ENCODE data around the gene CRKL. TPM values are rescaled to one million over a fixed set of nuclear protein-coding genes. Genes with fewer than 3 reads are reported as not detected.

The CRKL gene
- total RNA-seq, 1 experiment from 2014 or later, result 82.7 TPM

- TF ChIP-seq CTCF (IDR thresholded peaks at IDR 0.05; ENCODE audit: insufficient read depth in 1 of 2, low read depth in 1 of 2, low read length in 1 of 2, severe bottlenecking in 1 of 2, unreplicated experiment in 1 of 2), result no peak
- CTCF ChIA-PET, result interaction anchor here (1.2 kb wide), 1 partner anchor 9 kb away, joined by 3 read pairs; the partner anchor contains the start of gene LZTR1
- BruUV-seq (replicated peaks), result no TSS peak
- Histone ChIP-seq H3K9me3 (no peaks in the 10 kb centered on the region), H3K27me3 (replicated peaks; ENCODE audit: control insufficient read depth, insufficient read depth, low read length) (no peaks in the 10 kb centered on the region; the same call in 1 of the 2 replicates), H3K36me3 (ENCODE audit: control insufficient read depth, insufficient read depth, low read length) (no peaks in the 10 kb centered on the region), H3K4me3 (ENCODE audit: low read depth, low read length) (no peak overlapping the region), H3K4me1 (no peaks in the 10 kb centered on the region)
- intact Hi-C loops (cut with micrococcal nuclease; ENCODE audit: unreplicated experiment), result no loop called here
- no peak for DNase-seq
- H3K9me3 Mint-ChIP-seq (ENCODE audit: unreplicated experiment), result no peaks in the 10 kb centered on the region
- no peaks in the 10 kb centered on the region for H3K36me3 Mint-ChIP-seq (ENCODE audit: insufficient read depth, unreplicated experiment)
- no peaks in the 10 kb centered on the region for H3K4me1 Mint-ChIP-seq (ENCODE audit: low read depth, unreplicated experiment)
- no peak overlapping the region for H3K4me3 Mint-ChIP-seq (ENCODE audit: unreplicated experiment)
- no peaks in the 10 kb centered on the region for H3K27me3 Mint-ChIP-seq (ENCODE audit: insufficient read depth, unreplicated experiment)
- H3K27ac Mint-ChIP-seq (ENCODE audit: unreplicated experiment), result no peak overlapping the region
- POLR2A ChIA-PET, result interaction anchor here (1.3 kb wide), 1 partner anchor 9 kb away, joined by 4 read pairs; the partner anchor contains the start of gene LZTR1
These were observed 55.8 kb downstream of the CRKL start for GRCh38 chr22:20972933-20973577.

- no peak for TF ChIP-seq CTCF (IDR thresholded peaks at IDR 0.05; ENCODE audit: insufficient read depth in 1 of 2, low read depth in 1 of 2, low read length in 1 of 2, severe bottlenecking in 1 of 2, unreplicated experiment in 1 of 2)
- H3K4me3 Mint-ChIP-seq (ENCODE audit: unreplicated experiment), result no peak overlapping the region
- H3K9me3 Mint-ChIP-seq (ENCODE audit: unreplicated experiment), result peaks cover 3% of the 10 kb centered on the region
- Histone ChIP-seq H3K9me3 (0 out of 2 replicates have a peak, but pooled peaks cover 3% of the 10 kb centered on the region), H3K4me3 (ENCODE audit: low read depth, low read length) (no peak overlapping the region), H3K36me3 (ENCODE audit: control insufficient read depth, insufficient read depth, low read length) (no peaks in the 10 kb centered on the region), H3K4me1 (no peaks in the 10 kb centered on the region), H3K27me3 (replicated peaks; ENCODE audit: control insufficient read depth, insufficient read depth, low read length) (no peaks in the 10 kb centered on the region; the same call in 1 of the 2 replicates)
- no peaks in the 10 kb centered on the region for H3K27me3 Mint-ChIP-seq (ENCODE audit: insufficient read depth, unreplicated experiment)
- no peaks in the 10 kb centered on the region for H3K4me1 Mint-ChIP-seq (ENCODE audit: low read depth, unreplicated experiment)
- ChIA-PET CTCF (no interaction called here), POLR2A (no interaction called here)
- intact Hi-C loops (cut with micrococcal nuclease; ENCODE audit: unreplicated experiment), result no loop called here
- no peak overlapping the region for H3K27ac Mint-ChIP-seq (ENCODE audit: unreplicated experiment)
- DNase-seq, result no peak
- no peaks in the 10 kb centered on the region for H3K36me3 Mint-ChIP-seq (ENCODE audit: insufficient read depth, unreplicated experiment)
- BruUV-seq (replicated peaks), result no TSS peak
These were observed 56.6 kb downstream of the CRKL start for GRCh38 chr22:20973634-20974286.

GRCh38 chr22:20974336-20974955 lies 57.2 kb downstream of the CRKL start:
- Histone ChIP-seq H3K9me3 (0 out of 2 replicates have a peak, but pooled peaks cover 3% of the 10 kb centered on the region), H3K4me3 (ENCODE audit: low read depth, low read length) (no peak overlapping the region), H3K36me3 (ENCODE audit: control insufficient read depth, insufficient read depth, low read length) (no peaks in the 10 kb centered on the region), H3K27me3 (replicated peaks; ENCODE audit: control insufficient read depth, insufficient read depth, low read length) (no peaks in the 10 kb centered on the region; the same call in 1 of the 2 replicates), H3K4me1 (no peaks in the 10 kb centered on the region)
- no peaks in the 10 kb centered on the region for H3K27me3 Mint-ChIP-seq (ENCODE audit: insufficient read depth, unreplicated experiment)
- H3K4me1 Mint-ChIP-seq (ENCODE audit: low read depth, unreplicated experiment), result no peaks in the 10 kb centered on the region
- H3K36me3 Mint-ChIP-seq (ENCODE audit: insufficient read depth, unreplicated experiment), result no peaks in the 10 kb centered on the region
- peaks cover 8% of the 10 kb centered on the region for H3K9me3 Mint-ChIP-seq (ENCODE audit: unreplicated experiment)
- TF ChIP-seq CTCF (IDR thresholded peaks at IDR 0.05; ENCODE audit: insufficient read depth in 1 of 2, low read depth in 1 of 2, low read length in 1 of 2, severe bottlenecking in 1 of 2, unreplicated experiment in 1 of 2), result no peak
- no peak overlapping the region for H3K27ac Mint-ChIP-seq (ENCODE audit: unreplicated experiment)
- CTCF ChIA-PET, result no interaction called here
- no TSS peak for BruUV-seq (replicated peaks)
- H3K4me3 Mint-ChIP-seq (ENCODE audit: unreplicated experiment), result no peak overlapping the region
- no peak for DNase-seq
- intact Hi-C loops (cut with micrococcal nuclease; ENCODE audit: unreplicated experiment), result no loop called here
- POLR2A ChIA-PET, result interaction anchor here (0.5 kb wide), 1 partner anchor 479 kb away, joined by 5 read pairs; no protein-coding TSS in a partner anchor
